ENCODE data around the gene SLC5A10.
"Not testable (repeated sequence)": the region's sequence is repeated elsewhere in the genome, so short reads cannot be mapped to it uniquely, and the experiment has no call there.

SLC5A10 gene

GRCh38 chr17:18921485-18921884, 30.5 kb upstream of the SLC5A10 start:
- H3K9me3 ChIP-seq (ENCODE audit: control insufficient read depth in 5 of 5, low read length in 5 of 5) = no peaks in the 10 kb centered on the region
- H3K4me3 ChIP-seq (ENCODE audit: low read depth in 1 of 5, low read length in 5 of 5) = no peak overlapping the region
- no peak overlapping the region for H3K9ac ChIP-seq (ENCODE audit: low read length in 5 of 5)
- H3K4me1 ChIP-seq (ENCODE audit: control insufficient read depth in 5 of 5, insufficient read depth in 5 of 5, low read length in 5 of 5) = peaks cover 0 to 14% (median 10%) of the 10 kb centered on the region in 5 donors
- H3K27me3 ChIP-seq (ENCODE audit: control insufficient read depth in 5 of 5, insufficient read depth in 4 of 5, low read length in 5 of 5) = no peaks in the 10 kb centered on the region
- no peak overlapping the region for H3K27ac ChIP-seq (ENCODE audit: low read depth, low read length)
- peaks cover 3 to 21% (median 13%) of the 10 kb centered on the region in 5 donors for H3K36me3 ChIP-seq (ENCODE audit: control insufficient read depth in 5 of 5, insufficient read depth in 5 of 5, low read length in 5 of 5)

- Histone ChIP-seq H3K27ac (ENCODE audit: low read depth, low read length) (no peak overlapping the region), H3K4me1 (ENCODE audit: control insufficient read depth in 5 of 5, insufficient read depth in 5 of 5, low read length in 5 of 5) (peaks cover 0 to 14% (median 10%) of the 10 kb centered on the region in 5 donors)
These were observed 30.0 kb upstream of the SLC5A10 start for GRCh38 chr17:18921912-18922451.

GRCh38 chr17:18922596-18922995, 29.4 kb upstream of the SLC5A10 start:
- H3K27ac ChIP-seq (ENCODE audit: low read depth, low read length); H3K4me3 ChIP-seq (ENCODE audit: low read depth in 1 of 5, low read length in 5 of 5); H3K9ac ChIP-seq (ENCODE audit: low read length in 5 of 5); H3K27me3 ChIP-seq (ENCODE audit: control insufficient read depth in 5 of 5, insufficient read depth in 4 of 5, low read length in 5 of 5); H3K9me3 ChIP-seq (ENCODE audit: control insufficient read depth in 5 of 5, low read length in 5 of 5): not testable (repeated sequence)
- peaks cover 0 to 14% (median 10%) of the 10 kb centered on the region in 5 donors for H3K4me1 ChIP-seq (ENCODE audit: control insufficient read depth in 5 of 5, insufficient read depth in 5 of 5, low read length in 5 of 5)
- H3K36me3 ChIP-seq (ENCODE audit: control insufficient read depth in 5 of 5, insufficient read depth in 5 of 5, low read length in 5 of 5) = peaks cover 3 to 19% (median 9%) of the 10 kb centered on the region in 5 donors

More at GRCh38 chr17:18921912-18922451, 30.0 kb upstream of the SLC5A10 start:
- no peak overlapping the region for H3K9ac ChIP-seq (ENCODE audit: low read length in 5 of 5)
- H3K4me3 ChIP-seq (ENCODE audit: low read depth in 1 of 5, low read length in 5 of 5) = no peak overlapping the region
- no peaks in the 10 kb centered on the region for H3K27me3 ChIP-seq (ENCODE audit: control insufficient read depth in 5 of 5, insufficient read depth in 4 of 5, low read length in 5 of 5)
- peaks cover 3 to 20% (median 9%) of the 10 kb centered on the region in 5 donors for H3K36me3 ChIP-seq (ENCODE audit: control insufficient read depth in 5 of 5, insufficient read depth in 5 of 5, low read length in 5 of 5)
- no peaks in the 10 kb centered on the region for H3K9me3 ChIP-seq (ENCODE audit: control insufficient read depth in 5 of 5, low read length in 5 of 5)

- Histone ChIP-seq H3K27me3 (ENCODE audit: control insufficient read depth in 5 of 5, insufficient read depth in 4 of 5, low read length in 5 of 5) (no peaks in the 10 kb centered on the region), H3K9me3 (ENCODE audit: control insufficient read depth in 5 of 5, low read length in 5 of 5) (no peaks in the 10 kb centered on the region), H3K36me3 (ENCODE audit: control insufficient read depth in 5 of 5, insufficient read depth in 5 of 5, low read length in 5 of 5) (peaks cover 8 to 31% (median 18%) of the 10 kb centered on the region in 5 donors), H3K4me3 (ENCODE audit: low read depth in 1 of 5, low read length in 5 of 5) (no peak overlapping the region), H3K27ac (ENCODE audit: low read depth, low read length) (no peak overlapping the region), H3K4me1 (ENCODE audit: control insufficient read depth in 5 of 5, insufficient read depth in 5 of 5, low read length in 5 of 5) (peaks cover 0 to 14% (median 10%) of the 10 kb centered on the region in 5 donors), H3K9ac (ENCODE audit: low read length in 5 of 5) (no peak overlapping the region)
These were observed 26.8 kb upstream of the SLC5A10 start for GRCh38 chr17:18925187-18925586.

GRCh38 chr17:18928628-18929125, 23.3 kb upstream of the SLC5A10 start:
- no peak overlapping the region for H3K27ac ChIP-seq (ENCODE audit: low read depth, low read length)
- no peaks in the 10 kb centered on the region for H3K27me3 ChIP-seq (ENCODE audit: control insufficient read depth in 5 of 5, insufficient read depth in 4 of 5, low read length in 5 of 5)
- H3K4me1 ChIP-seq (ENCODE audit: control insufficient read depth in 5 of 5, insufficient read depth in 5 of 5, low read length in 5 of 5) = peaks cover 0 to 5% (median 3%) of the 10 kb centered on the region in 5 donors
- no peak overlapping the region for H3K9ac ChIP-seq (ENCODE audit: low read length in 5 of 5)
- peaks cover 8 to 51% (median 31%) of the 10 kb centered on the region in 5 donors for H3K36me3 ChIP-seq (ENCODE audit: control insufficient read depth in 5 of 5, insufficient read depth in 5 of 5, low read length in 5 of 5)
- H3K4me3 ChIP-seq (ENCODE audit: low read depth in 1 of 5, low read length in 5 of 5) = no peak overlapping the region
- H3K9me3 ChIP-seq (ENCODE audit: control insufficient read depth in 5 of 5, low read length in 5 of 5) = no peaks in the 10 kb centered on the region

GRCh38 chr17:18932360-18933055, 19.5 kb upstream of the SLC5A10 start:
- no peak overlapping the region for H3K4me3 ChIP-seq (ENCODE audit: low read depth in 1 of 5, low read length in 5 of 5)
- peaks cover 0 to 5% (median 2%) of the 10 kb centered on the region in 5 donors for H3K4me1 ChIP-seq (ENCODE audit: control insufficient read depth in 5 of 5, insufficient read depth in 5 of 5, low read length in 5 of 5)

GRCh38 chr17:18933102-18934058, 18.6 kb upstream of the SLC5A10 start:
- Histone ChIP-seq H3K4me1 (ENCODE audit: control insufficient read depth in 5 of 5, insufficient read depth in 5 of 5, low read length in 5 of 5) (peaks cover 0 to 5% (median 2%) of the 10 kb centered on the region in 5 donors), H3K4me3 (ENCODE audit: low read depth in 1 of 5, low read length in 5 of 5) (no peak overlapping the region), H3K9ac (ENCODE audit: low read length in 5 of 5) (no peak overlapping the region), H3K9me3 (ENCODE audit: control insufficient read depth in 5 of 5, low read length in 5 of 5) (no peaks in the 10 kb centered on the region), H3K36me3 (ENCODE audit: control insufficient read depth in 5 of 5, insufficient read depth in 5 of 5, low read length in 5 of 5) (peaks cover 5 to 38% (median 26%) of the 10 kb centered on the region in 5 donors), H3K27me3 (ENCODE audit: control insufficient read depth in 5 of 5, insufficient read depth in 4 of 5, low read length in 5 of 5) (no peaks in the 10 kb centered on the region), H3K27ac (ENCODE audit: low read depth, low read length) (no peak overlapping the region)

More at GRCh38 chr17:18932360-18933055, 19.5 kb upstream of the SLC5A10 start:
- no peak overlapping the region for H3K27ac ChIP-seq (ENCODE audit: low read depth, low read length)
- H3K9ac ChIP-seq (ENCODE audit: low read length in 5 of 5) = no peak overlapping the region
- no peaks in the 10 kb centered on the region for H3K9me3 ChIP-seq (ENCODE audit: control insufficient read depth in 5 of 5, low read length in 5 of 5)
- H3K36me3 ChIP-seq (ENCODE audit: control insufficient read depth in 5 of 5, insufficient read depth in 5 of 5, low read length in 5 of 5) = peaks cover 5 to 39% (median 27%) of the 10 kb centered on the region in 5 donors
- no peaks in the 10 kb centered on the region for H3K27me3 ChIP-seq (ENCODE audit: control insufficient read depth in 5 of 5, insufficient read depth in 4 of 5, low read length in 5 of 5)

- H3K36me3 ChIP-seq (ENCODE audit: control insufficient read depth in 5 of 5, insufficient read depth in 5 of 5, low read length in 5 of 5) = no peaks in the 10 kb centered on the region
These were observed 13.8 kb upstream of the SLC5A10 start for GRCh38 chr17:18937981-18938691.

GRCh38 chr17:18938692-18939023, 13.3 kb upstream of the SLC5A10 start:
- no peak overlapping the region for H3K9ac ChIP-seq (ENCODE audit: low read length in 5 of 5)
- no peaks in the 10 kb centered on the region for H3K9me3 ChIP-seq (ENCODE audit: control insufficient read depth in 5 of 5, low read length in 5 of 5)
- H3K27me3 ChIP-seq (ENCODE audit: control insufficient read depth in 5 of 5, insufficient read depth in 4 of 5, low read length in 5 of 5) = no peaks in the 10 kb centered on the region
- no peak overlapping the region for H3K27ac ChIP-seq (ENCODE audit: low read depth, low read length)
- H3K4me1 ChIP-seq (ENCODE audit: control insufficient read depth in 5 of 5, insufficient read depth in 5 of 5, low read length in 5 of 5) = no peaks in the 10 kb centered on the region
- no peak overlapping the region for H3K4me3 ChIP-seq (ENCODE audit: low read depth in 1 of 5, low read length in 5 of 5)
- no peaks in the 10 kb centered on the region for H3K36me3 ChIP-seq (ENCODE audit: control insufficient read depth in 5 of 5, insufficient read depth in 5 of 5, low read length in 5 of 5)

More at GRCh38 chr17:18937981-18938691, 13.8 kb upstream of the SLC5A10 start:
- Histone ChIP-seq H3K9me3 (ENCODE audit: control insufficient read depth in 5 of 5, low read length in 5 of 5) (no peaks in the 10 kb centered on the region), H3K27me3 (ENCODE audit: control insufficient read depth in 5 of 5, insufficient read depth in 4 of 5, low read length in 5 of 5) (no peaks in the 10 kb centered on the region), H3K9ac (ENCODE audit: low read length in 5 of 5) (no peak overlapping the region), H3K4me1 (ENCODE audit: control insufficient read depth in 5 of 5, insufficient read depth in 5 of 5, low read length in 5 of 5) (peaks cover 0 to 2% (median 0%) of the 10 kb centered on the region in 5 donors), H3K27ac (ENCODE audit: low read depth, low read length) (no peak overlapping the region), H3K4me3 (ENCODE audit: low read depth in 1 of 5, low read length in 5 of 5) (no peak overlapping the region)

All from subcutaneous abdominal adipose tissue (tissue), 5 donors.